Spleen (tissue), 7 donors: Measurements from ENCODE around the gene KLHL30.

ENCODE experiments used
- CTCF ChIP-seq, 11 experiments: fragments of 200-600 bp in 7 of 11; fragments of 450-650 bp in 4 of 11; sonication (generic) in 4 of 11; IDR thresholded peaks in 8 of 11; conservative IDR thresholded peaks in 3 of 11; 1 replicate in 7 of 11; 2 replicates in 4 of 11; pipeline versions ENCODE4 v1.4.0 to v1.8.0; 2016 to 2021; ENCODE audit warnings: antibody characterized with exemption in 11 of 11, inconsistent platforms in 4 of 11, mild to moderate bottlenecking in 1 of 11
- POLR2A ChIP-seq, 3 donors: fragments of 450-650 bp; IDR thresholded peaks; one replicate each; pipeline ENCODE4 v1.5.1; 2017; ENCODE audit warnings: antibody characterized with exemption in 3 of 3, mild to moderate bottlenecking in 1 of 3
- donor health status: DM: no; HTN: no; CAD: no; lungs with moderate emphysema.
- donor health status: DM: no; HTN: no; CAD: no.
- donor health status: DM: no; HTN: no; CAD: no.

- TF ChIP-seq POLR2A (IDR thresholded peaks at IDR 0.05) (no peak), CTCF (IDR thresholded peaks at IDR 0.05 in 8 of 11, conservative IDR thresholded peaks at IDR 0.05 in 3 of 11) (no peak)
These were observed 4.7 kb upstream of the KLHL30 start for GRCh38 chr2:238133499-238134392.
